MM.1S (cell line): ENCODE data around the gene SOX18.

Experiments
- DNase-seq: peaks from one replicate; pipeline ENCODE4 v3.0.0-alpha.2; 2015
- H2AFZ ChIP-seq: fragments of 300-600 bp; sonication (generic); 2 replicates; pipeline ENCODE4 v1.6.0; 2016; ENCODE audit warnings: antibody characterized with exemption, low read length
- H3F3A ChIP-seq: fragments of 300-600 bp; sonication (generic); 2 replicates; pipeline ENCODE4 v1.6.1; 2016; ENCODE audit warnings: mild to moderate bottlenecking, antibody characterized with exemption, low read length, moderate library complexity, mixed read lengths; ENCODE audit not compliant: insufficient read depth
- H3K27ac ChIP-seq: fragments of 300-600 bp; sonication (generic); 2 replicates; pipeline ENCODE4 v1.5.1; 2016; ENCODE audit warnings: mild to moderate bottlenecking, low read length
- H3K27me3 ChIP-seq: fragments of 300-600 bp; sonication (generic); replicated peaks from 2 replicates; pipeline ENCODE4 v1.6.0; 2016; ENCODE audit warnings: low read length; ENCODE audit not compliant: insufficient read depth
- H3K36me3 ChIP-seq: fragments of 300-600 bp; sonication (generic); replicated peaks from 2 replicates; pipeline ENCODE4 v1.6.1; 2016; ENCODE audit warnings: mild to moderate bottlenecking, low read length, mixed read lengths; ENCODE audit not compliant: insufficient read depth
- H3K4me1 ChIP-seq: fragments of 300-600 bp; sonication (generic); 2 replicates; pipeline ENCODE4 v1.6.1; 2016; ENCODE audit warnings: low read length, mixed read lengths
- H3K4me2 ChIP-seq: fragments of 300-600 bp; sonication (generic); 2 replicates; pipeline ENCODE4 v1.6.0; 2016; ENCODE audit warnings: low read depth, low read length
- H3K4me3 ChIP-seq: fragments of 300-600 bp; sonication (generic); 2 replicates; pipeline ENCODE4 v1.5.1; 2016; ENCODE audit warnings: low read length, mixed read lengths
- H3K79me2 ChIP-seq: fragments of 300-600 bp; sonication (generic); 2 replicates; pipeline ENCODE4 v1.6.1; 2016; ENCODE audit warnings: mixed run types, low read length, mixed read lengths
- H3K9ac ChIP-seq: fragments of 300-600 bp; sonication (generic); 2 replicates; pipeline ENCODE4 v1.6.1; 2016; ENCODE audit warnings: low read length, mixed read lengths
- H3K9me2 ChIP-seq: fragments of 300-600 bp; sonication (generic); replicated peaks from 2 replicates; pipeline ENCODE4 v1.6.1; 2016; ENCODE audit warnings: mild to moderate bottlenecking, low read length, mixed read lengths; ENCODE audit not compliant: insufficient read depth
- H3K9me3 ChIP-seq: fragments of 300-600 bp; sonication (generic); replicated peaks from 2 replicates; pipeline ENCODE4 v1.6.1; 2016; ENCODE audit warnings: mild to moderate bottlenecking, low read length, mixed read lengths; ENCODE audit not compliant: insufficient read depth
- H4K20me1 ChIP-seq: fragments of 300-600 bp; sonication (generic); 2 replicates; pipeline ENCODE4 v1.6.1; 2016; ENCODE audit warnings: mild to moderate bottlenecking, low read length, moderate library complexity, mixed read lengths; ENCODE audit not compliant: insufficient read depth
- EZH2 ChIP-seq: fragments of 300-600 bp; sonication (generic); optimal IDR thresholded peaks from 2 replicates; pipeline ENCODE3; 2017; ENCODE audit warnings: low read depth, mild to moderate bottlenecking, antibody characterized with exemption, low read length, mixed read lengths
- EZH2phosphoT487 ChIP-seq: fragments of 300-600 bp; sonication (generic); IDR thresholded peaks from 2 replicates; pipeline ENCODE4 v1.6.1; 2018; ENCODE audit warnings: antibody characterized with exemption, low read length
- TF ChIP-seq, protein P1 (sequence below): fragments of 300-600 bp; sonication (generic); IDR thresholded peaks from 2 replicates; pipeline ENCODE4 v1.5.1; 2016; ENCODE audit warnings: antibody characterized with exemption, low read length, mixed read lengths

Gene SOX18

DNA sequence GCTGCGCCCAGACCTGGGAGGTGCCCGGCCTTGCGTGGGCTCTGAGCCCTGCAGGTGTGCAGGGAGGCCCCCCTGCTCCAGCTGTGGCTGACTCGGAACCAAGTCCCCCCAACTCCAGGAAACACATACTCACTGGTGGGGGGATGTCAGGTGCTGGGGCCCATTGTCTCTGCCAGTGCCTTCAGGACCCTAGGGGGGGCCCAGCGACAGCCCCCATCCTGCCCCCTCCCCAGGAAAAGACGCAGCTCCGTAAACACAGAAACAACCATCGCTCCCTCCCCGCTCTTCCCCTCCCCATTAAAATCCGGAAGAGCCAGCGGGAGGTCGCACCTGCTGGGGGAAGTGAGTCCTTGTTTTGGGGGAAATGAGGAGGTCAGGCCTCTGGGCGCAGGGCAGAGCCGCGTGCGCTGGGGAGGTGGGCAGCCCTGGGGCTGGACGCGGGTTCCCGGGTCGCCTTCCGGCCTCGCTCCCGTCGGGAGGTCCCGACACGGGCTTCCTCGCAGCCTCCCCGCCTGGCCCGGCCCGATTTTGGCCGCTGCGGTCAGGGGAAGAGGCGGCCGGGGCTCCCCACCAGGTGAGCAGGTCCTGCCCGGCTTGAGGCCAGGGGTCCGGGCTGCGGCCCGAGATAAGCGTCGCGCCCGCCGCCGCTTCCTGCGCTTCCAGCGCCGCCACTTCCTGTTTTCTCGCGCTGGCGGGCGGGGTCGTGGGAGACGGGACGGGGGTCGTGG is 7.2 kb downstream of the SOX18 start:
- no peak overlapping the region for H3K27ac ChIP-seq
- H3K4me1 ChIP-seq: no peaks in the 10 kb centered on the region
- H3K9ac ChIP-seq: peak overlapping the region; percentile 48; the same call in 1 of the 2 replicates
- no peaks in the 10 kb centered on the region for H3K36me3 ChIP-seq
- TF ChIP-seq EZH2phosphoT487 (no peak), EZH2 (peak; percentile 98)
- TF ChIP-seq, protein P1, sequence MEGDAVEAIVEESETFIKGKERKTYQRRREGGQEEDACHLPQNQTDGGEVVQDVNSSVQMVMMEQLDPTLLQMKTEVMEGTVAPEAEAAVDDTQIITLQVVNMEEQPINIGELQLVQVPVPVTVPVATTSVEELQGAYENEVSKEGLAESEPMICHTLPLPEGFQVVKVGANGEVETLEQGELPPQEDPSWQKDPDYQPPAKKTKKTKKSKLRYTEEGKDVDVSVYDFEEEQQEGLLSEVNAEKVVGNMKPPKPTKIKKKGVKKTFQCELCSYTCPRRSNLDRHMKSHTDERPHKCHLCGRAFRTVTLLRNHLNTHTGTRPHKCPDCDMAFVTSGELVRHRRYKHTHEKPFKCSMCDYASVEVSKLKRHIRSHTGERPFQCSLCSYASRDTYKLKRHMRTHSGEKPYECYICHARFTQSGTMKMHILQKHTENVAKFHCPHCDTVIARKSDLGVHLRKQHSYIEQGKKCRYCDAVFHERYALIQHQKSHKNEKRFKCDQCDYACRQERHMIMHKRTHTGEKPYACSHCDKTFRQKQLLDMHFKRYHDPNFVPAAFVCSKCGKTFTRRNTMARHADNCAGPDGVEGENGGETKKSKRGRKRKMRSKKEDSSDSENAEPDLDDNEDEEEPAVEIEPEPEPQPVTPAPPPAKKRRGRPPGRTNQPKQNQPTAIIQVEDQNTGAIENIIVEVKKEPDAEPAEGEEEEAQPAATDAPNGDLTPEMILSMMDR: no peak
- H4K20me1 ChIP-seq: no peaks in the 10 kb centered on the region
- H3K9me2 ChIP-seq: no peaks in the 10 kb centered on the region
- no peaks in the 10 kb centered on the region for H3F3A ChIP-seq
- H3K79me2 ChIP-seq: no peaks in the 10 kb centered on the region
- H3K4me2 ChIP-seq: peak overlapping the region; percentile 92
- DNase-seq: no peak
- no peaks in the 10 kb centered on the region for H3K9me3 ChIP-seq
- peak overlapping the region; percentile 63 for H3K4me3 ChIP-seq
- peak overlapping the region; percentile 70 for H2AFZ ChIP-seq
- H3K27me3 ChIP-seq: peaks cover 73% of the 10 kb centered on the region

DNA sequence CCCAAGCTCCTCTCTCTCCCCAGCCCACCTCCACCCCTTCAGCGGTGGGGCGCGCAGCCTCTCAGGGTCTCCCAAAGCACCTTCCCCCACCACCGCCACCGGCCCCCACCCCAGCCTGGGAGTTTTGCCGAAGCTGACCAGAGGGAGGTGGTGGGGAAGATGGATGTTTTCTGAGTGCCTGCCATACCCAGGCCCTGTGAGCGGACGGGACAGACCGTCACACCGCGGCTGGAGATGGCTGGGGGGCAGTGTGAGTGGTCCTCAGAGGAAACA is 7.7 kb downstream of the SOX18 start:
- peak overlapping the region; percentile 92; the same call in 1 of the 2 replicates for H3K4me2 ChIP-seq
- DNase-seq: no peak
- H3K27me3 ChIP-seq: peaks cover 71% of the 10 kb centered on the region
- H3K4me1 ChIP-seq: no peaks in the 10 kb centered on the region
- no peaks in the 10 kb centered on the region for H3K79me2 ChIP-seq
- no peaks in the 10 kb centered on the region for H3K9me3 ChIP-seq
- no peak overlapping the region for H3K9ac ChIP-seq
- no peaks in the 10 kb centered on the region for H4K20me1 ChIP-seq
- H3K36me3 ChIP-seq: no peaks in the 10 kb centered on the region
- TF ChIP-seq EZH2phosphoT487: no peak
- TF ChIP-seq, protein P1: no peak
- TF ChIP-seq EZH2: no peak
- H3F3A ChIP-seq: no peaks in the 10 kb centered on the region
- no peak overlapping the region; the same call in 1 of the 2 replicates for H3K4me3 ChIP-seq
- H3K27ac ChIP-seq: no peak overlapping the region
- H2AFZ ChIP-seq: peak overlapping the region; percentile 70; the same call in 1 of the 2 replicates
- no peaks in the 10 kb centered on the region for H3K9me2 ChIP-seq

DNA sequence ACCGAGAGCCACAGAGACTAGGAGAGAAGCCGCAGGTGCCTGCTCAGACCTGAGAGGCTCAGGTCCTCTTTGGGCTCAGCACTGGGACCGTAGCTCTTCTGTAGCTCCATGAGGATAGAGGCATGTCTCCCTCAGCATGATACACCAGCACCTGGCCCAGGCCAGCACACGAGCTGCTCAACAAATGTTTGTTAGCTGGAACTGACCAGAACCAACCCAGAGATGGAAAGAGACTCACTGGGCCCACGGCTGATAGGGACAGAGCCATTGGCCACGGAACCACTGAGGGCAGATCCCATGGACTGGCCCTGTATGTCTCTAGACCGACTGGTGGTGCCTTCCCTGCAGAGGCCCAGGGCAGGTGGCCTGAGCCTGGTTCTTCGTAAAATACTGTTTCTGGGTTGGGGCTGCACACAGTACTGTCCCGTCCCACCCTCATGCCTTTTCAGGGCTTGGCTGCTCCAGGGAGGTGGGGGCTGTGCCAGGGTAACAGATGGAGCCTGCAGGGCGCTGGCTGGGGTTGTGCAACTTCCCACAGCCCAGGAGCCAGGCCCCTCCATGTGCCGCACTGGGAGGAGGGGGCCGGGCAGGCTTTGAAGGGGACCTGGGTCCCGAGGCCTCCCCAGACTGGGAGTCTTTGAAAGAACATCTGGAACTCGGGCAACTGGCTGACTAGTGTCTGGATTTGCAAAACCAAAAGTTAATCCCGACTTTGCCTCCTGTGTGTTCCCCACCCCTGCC is 8.2 kb downstream of the SOX18 start:
- Histone ChIP-seq H3K27ac (no peak overlapping the region), H4K20me1 (no peaks in the 10 kb centered on the region), H3K36me3 (no peaks in the 10 kb centered on the region), H3K9ac (no peak overlapping the region), H3K9me3 (no peaks in the 10 kb centered on the region), H2AFZ (no peak overlapping the region), H3K4me2 (no peak overlapping the region), H3K79me2 (no peaks in the 10 kb centered on the region), H3F3A (no peaks in the 10 kb centered on the region), H3K4me1 (no peaks in the 10 kb centered on the region), H3K27me3 (peaks cover 66% of the 10 kb centered on the region), H3K4me3 (no peak overlapping the region), H3K9me2 (no peaks in the 10 kb centered on the region)
- TF ChIP-seq EZH2: no peak
- TF ChIP-seq EZH2phosphoT487: no peak
- TF ChIP-seq, protein P1: no peak
- no peak for DNase-seq
